K562 (cell line): ENCODE data around the gene OR52B6. TPM values are rescaled to one million over a fixed set of nuclear protein-coding genes. Genes with fewer than 3 reads are reported as not detected.

Experiments
- BCL6 ChIP-seq: fragments of 250-450 bp; sonication (Bioruptor Pico); IDR thresholded peaks from 2 replicates; pipeline ENCODE4 v1.4.0; 2020
- CHAMP1 ChIP-seq: fragments of 450-650 bp; IDR thresholded peaks from 2 replicates; pipeline ENCODE4 v1.6.1; 2016; ENCODE audit warnings: mild to moderate bottlenecking
- CREM ChIP-seq: IDR thresholded peaks from 2 replicates; pipeline ENCODE4 v1.6.1; 2014; ENCODE audit warnings: antibody characterized with exemption, low read depth
- EP400 ChIP-seq: fragments of 450-650 bp; IDR thresholded peaks from 2 replicates; pipeline ENCODE4 v1.6.1; 2017; ENCODE audit warnings: antibody characterized with exemption, mild to moderate bottlenecking, moderate library complexity
- GTF3C2 ChIP-seq: IDR thresholded peaks from 3 replicates; pipeline ENCODE4 v1.6.1; 2011; ENCODE audit warnings: borderline replicate concordance, mild to moderate bottlenecking, moderate library complexity; ENCODE audit not compliant: insufficient read length; ENCODE audit errors: extremely low read depth
- HNRNPUL1 ChIP-seq: fragments of 200-400 bp; formaldehyde crosslinking; IDR thresholded peaks from 2 replicates; pipeline ENCODE4 v1.6.1; 2017; ENCODE audit warnings: low read length
- MAFF ChIP-seq: IDR thresholded peaks from 2 replicates; pipeline ENCODE4 v1.6.1; 2012; ENCODE audit warnings: low read length, improper control_type of control experiment
- MEF2A ChIP-seq: IDR thresholded peaks from 2 replicates; pipeline ENCODE4 v1.6.1; 2011; ENCODE audit warnings: low read depth, mild to moderate bottlenecking, low read length, moderate library complexity; ENCODE audit not compliant: control insufficient read depth
- MXI1 ChIP-seq: IDR thresholded peaks from 2 replicates; pipeline ENCODE4 v1.6.1; 2011; ENCODE audit warnings: low read depth, mild to moderate bottlenecking, improper control_type of control experiment, low read length
- NFE2L1 ChIP-seq: fragments of 450-650 bp; IDR thresholded peaks from 2 replicates; pipeline ENCODE4 v1.6.1; 2016; ENCODE audit warnings: missing genetic modification characterization, low read depth, mild to moderate bottlenecking, missing compliant biosample characterization, moderate library complexity, borderline replicate concordance
- NFIC ChIP-seq: fragments of 450-650 bp; IDR thresholded peaks from 2 replicates; pipeline ENCODE4 v1.6.1; 2017; ENCODE audit warnings: mild to moderate bottlenecking, inconsistent platforms
- POLR2AphosphoS5 ChIP-seq: IDR thresholded peaks from 2 replicates; pipeline ENCODE4 v1.6.1; 2011; ENCODE audit warnings: mild to moderate bottlenecking, low read depth, low read length, moderate library complexity; ENCODE audit not compliant: control insufficient read depth, insufficient read depth
- PTRF ChIP-seq: fragments of 450-650 bp; IDR thresholded peaks from 2 replicates; pipeline ENCODE4 v1.6.1; 2016; ENCODE audit warnings: mild to moderate bottlenecking, missing genetic modification characterization, missing compliant biosample characterization
- RCOR1 ChIP-seq, 2 experiments: IDR thresholded peaks; 2 replicates each; pipeline ENCODE4 v1.6.1; 2012; ENCODE audit warnings: low read depth in 2 of 2, low read length in 2 of 2, borderline replicate concordance in 1 of 2, improper control_type of control experiment in 1 of 2
- SPI1 ChIP-seq: IDR thresholded peaks from 2 replicates; pipeline ENCODE4 v1.6.1; 2011; ENCODE audit warnings: low read depth, low read length, control low read depth, borderline replicate concordance
- TBL1XR1 ChIP-seq, 2 experiments: IDR thresholded peaks; 2 replicates each; pipeline ENCODE4 v1.6.1; 2012; ENCODE audit warnings: improper control_type of control experiment in 2 of 2, low read length in 2 of 2, mild to moderate bottlenecking in 1 of 2
- ZNF175 ChIP-seq: fragments of 200-800 bp; sonication (Bioruptor generic); IDR thresholded peaks from 2 replicates; pipeline ENCODE4 v1.6.1; 2016; ENCODE audit warnings: low read depth, mild to moderate bottlenecking, missing genetic modification characterization, missing compliant biosample characterization
- ZNF263 ChIP-seq: sonication (generic); formaldehyde crosslinking; IDR thresholded peaks from 2 replicates; pipeline ENCODE4 v1.8.0; 2022; ENCODE audit warnings: mild to moderate bottlenecking, missing genetic modification reagents, borderline replicate concordance
- ZNF280B ChIP-seq: fragments of 250-450 bp; sonication (Bioruptor Pico); IDR thresholded peaks from 2 replicates; pipeline ENCODE4 v1.5.1; 2021; ENCODE audit warnings: mild to moderate bottlenecking
- ZNF395 ChIP-seq: fragments of 200-800 bp; sonication (Bioruptor generic); IDR thresholded peaks from 2 replicates; pipeline ENCODE4 v1.6.1; 2017; ENCODE audit warnings: missing genetic modification characterization, missing compliant biosample characterization
- polyA plus RNA-seq, 8 experiments: library from polyadenylated mRNA; depleted of rRNA in 4 of 8; stranded (reverse) in 5 of 8; unstranded in 3 of 8; fragments of >200 nt; fragmentation: Nextera tagmentation in 2 of 8; fragmentation: Illumina TruSeq in 1 of 8; extraction: Ambion mirVana in 2 of 8; extraction: Trizol in 1 of 8; gene quantifications; 2 replicates each; pipeline versions ENCODE4 v1.2.1 to v1.2.3, GENCODE V29; 2011 to 2014; ENCODE audit warnings: inconsistent platforms in 1 of 8, missing spikeins in 1 of 8
- total RNA-seq, 7 experiments: library from RNA; depleted of rRNA in 6 of 7; stranded (reverse); fragments of >200 nt in 6 of 7; fragmentation: Illumina TruSeq in 2 of 7; extraction: Trizol in 2 of 7; gene quantifications; 2 replicates each; pipeline versions ENCODE4 v1.2.1 to v1.2.3, GENCODE V29; 2011 to 2021; ENCODE audit warnings: low replicate concordance in 1 of 7

OR52B6 gene
- total and polyA plus RNA-seq, 9 of the 15 experiments (the other 6 are each of a cell fraction or from before 2014, with no cell fraction given): not detected

GRCh38 chr11:5596607-5597201, 16.0 kb downstream of the OR52B6 start, which contains the start of gene TRIM6 (continued):
- peak; percentile 61; the same call in 1 of the 2 replicates for TF ChIP-seq ZNF263 (CRISPR knock-in tag)
- no peak for TF ChIP-seq NFE2L1 (tag)
- peak; percentile 60; the same call in 1 of the 2 replicates for TF ChIP-seq CHAMP1
- TF ChIP-seq BCL6 (CRISPR knock-in tag): no peak
- TF ChIP-seq HNRNPUL1: no peak
- peak; percentile 97 for TF ChIP-seq POLR2AphosphoS5
- no peak for TF ChIP-seq MAFF
- TF ChIP-seq TBL1XR1 (IDR thresholded peaks at IDR 0.05; ENCODE audit: low read length in 2 of 2): peak; percentile 74 to 93
- no peak for TF ChIP-seq ZNF175 (CRISPR knock-in tag)
- TF ChIP-seq PTRF (tag): no peak
- TF ChIP-seq CREM: peak; percentile 78
- no peak for TF ChIP-seq GTF3C2
- TF ChIP-seq ZNF280B (CRISPR knock-in tag): no peak
- TF ChIP-seq NFIC: peak; percentile 90
- peak; percentile 39; the same call in 1 of the 2 replicates for TF ChIP-seq MEF2A
- TF ChIP-seq MXI1: peak; percentile 40; the same call in 1 of the 2 replicates
- TF ChIP-seq ZNF395 (CRISPR knock-in tag): peak; percentile 31; the same call in 1 of the 2 replicates
- TF ChIP-seq RCOR1 (IDR thresholded peaks at IDR 0.05; ENCODE audit: borderline replicate concordance in 1 of 2, low read depth in 2 of 2, low read length in 2 of 2): peak; percentile 78 to 85; a peak in 3 of 4 replicates
- TF ChIP-seq EP400: peak; percentile 29; the same call in 1 of the 2 replicates
- TF ChIP-seq SPI1: peak; percentile 61; the same call in 1 of the 2 replicates
